ENCODE data around the gene USP54.
A peak's percentile ranks its signal among the peaks of the same experiment; 100 is the strongest.

Gene USP54

DNA sequence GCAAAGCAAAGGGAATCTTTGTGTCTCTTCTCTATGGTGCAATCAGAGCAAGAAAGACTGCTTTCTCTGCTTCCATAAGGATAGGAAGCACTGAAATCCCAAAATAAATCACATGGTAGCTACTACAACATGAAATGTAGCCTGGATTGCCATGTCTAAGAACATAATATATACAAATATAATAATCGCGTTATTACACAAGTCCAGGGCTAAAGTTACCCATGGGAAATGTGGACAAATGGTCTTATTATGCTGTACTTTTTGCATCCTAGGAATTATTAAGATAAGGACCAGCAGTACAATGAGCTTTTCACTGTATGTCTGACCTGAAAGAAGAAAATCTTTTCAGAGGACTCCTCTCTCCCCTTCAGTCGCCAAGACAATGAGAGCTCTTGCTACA, 71.8 kb downstream of the USP54 start:
- DNase-seq (ENCODE audit: low spot score) = no peak

DNA sequence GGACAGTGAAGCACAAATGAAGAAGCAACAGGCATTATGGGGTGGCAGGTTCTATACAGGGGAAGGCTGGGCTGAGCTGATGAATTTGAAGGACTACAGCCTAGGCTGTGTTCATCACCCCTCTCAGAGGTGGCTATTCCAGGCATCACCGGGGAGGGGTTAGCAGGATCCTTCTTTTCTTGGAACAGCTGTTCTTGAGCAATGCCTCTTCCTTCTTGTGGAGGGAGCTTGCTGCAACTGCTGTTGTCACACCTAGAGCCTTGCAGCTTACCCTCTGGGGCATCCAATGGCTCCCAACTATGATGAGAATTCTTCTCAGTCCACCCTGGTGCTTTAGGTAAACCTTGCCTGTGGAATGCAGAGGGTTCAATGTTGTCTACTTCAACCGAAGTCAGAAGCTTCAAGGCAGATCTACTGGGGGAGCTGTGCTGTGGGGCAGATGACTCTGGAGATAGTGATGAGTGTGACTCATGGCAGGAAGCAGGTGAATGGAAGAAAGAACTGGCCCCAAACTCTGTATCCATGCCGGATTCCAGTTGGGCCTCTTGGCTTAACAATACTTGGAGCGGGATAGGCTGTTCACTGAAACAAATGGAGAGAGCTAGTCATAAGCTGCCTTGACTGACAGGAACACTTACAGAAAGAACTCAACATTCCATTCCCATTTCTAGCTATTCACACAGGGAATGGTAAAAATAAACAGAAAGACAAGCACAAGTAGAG, 73.8 kb downstream of the USP54 start:
- no peak for DNase-seq (ENCODE audit: low spot score)

DNA sequence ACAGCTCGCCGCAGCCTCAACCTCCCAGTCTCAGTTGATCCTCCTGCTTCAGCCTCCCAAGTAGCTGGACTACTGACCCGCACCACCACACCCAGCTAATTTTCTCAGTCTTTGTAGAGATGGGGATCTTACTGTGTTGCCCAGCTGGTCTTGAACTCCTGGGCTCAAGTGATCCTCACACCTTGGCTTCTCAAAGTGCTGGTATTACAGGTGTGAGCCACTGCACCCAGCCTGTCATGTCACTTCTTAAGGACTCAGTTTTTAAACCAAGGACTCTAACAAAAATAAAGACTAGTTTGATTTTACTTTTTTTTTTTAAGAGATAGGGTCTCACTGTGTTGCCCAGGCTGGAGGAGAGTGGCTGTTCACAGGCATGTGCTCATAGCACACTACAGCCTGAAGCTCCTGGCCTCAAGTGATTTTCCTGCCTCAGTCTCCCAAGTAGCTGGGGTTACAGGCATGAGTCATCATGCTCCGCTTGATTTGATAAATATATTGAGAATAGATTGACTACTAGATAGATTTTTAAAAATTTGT, 78.9 kb downstream of the USP54 start:
- DNase-seq (ENCODE audit: low spot score) = no peak

DNA sequence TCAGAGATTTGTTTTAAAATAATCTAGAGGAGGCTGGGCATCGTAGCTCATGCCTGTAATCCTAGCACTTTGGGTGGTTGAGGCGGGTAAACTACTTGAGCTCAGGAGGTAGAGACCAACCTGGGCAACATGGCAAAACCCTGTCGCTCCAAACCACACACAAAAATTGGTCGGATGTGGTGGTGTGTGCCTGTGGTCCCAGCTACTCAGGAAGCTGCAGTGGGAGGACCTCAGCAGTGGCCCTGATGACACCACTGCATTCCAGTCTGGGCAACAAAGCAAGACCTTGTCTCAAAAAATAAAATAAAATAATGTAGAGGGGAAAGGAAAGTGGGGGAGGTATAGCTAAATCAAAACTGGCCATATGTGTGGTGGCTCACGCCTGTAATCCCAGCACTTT, 81.4 kb downstream of the USP54 start:
- no peak for DNase-seq (ENCODE audit: low spot score)

DNA sequence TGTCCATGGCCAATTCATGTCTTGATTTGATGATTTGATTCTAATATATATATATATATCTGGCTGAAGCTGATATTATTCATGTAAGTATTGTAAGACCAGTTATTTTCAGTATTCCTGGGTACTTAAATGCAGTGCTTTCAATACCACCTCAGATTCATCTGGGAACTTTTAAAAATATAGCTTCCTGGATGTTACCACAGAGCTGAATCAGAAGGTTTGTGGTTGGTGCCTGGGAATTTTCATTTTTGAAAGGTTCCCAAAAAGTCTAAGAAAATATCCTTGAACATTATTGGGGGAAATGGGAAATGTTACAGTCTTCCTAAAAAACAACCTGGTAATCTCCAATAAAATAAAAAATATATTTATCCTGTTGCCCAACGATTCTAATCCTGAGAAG, 84.7 kb downstream of the USP54 start:
- DNase-seq (ENCODE audit: low spot score) = no peak

DNA sequence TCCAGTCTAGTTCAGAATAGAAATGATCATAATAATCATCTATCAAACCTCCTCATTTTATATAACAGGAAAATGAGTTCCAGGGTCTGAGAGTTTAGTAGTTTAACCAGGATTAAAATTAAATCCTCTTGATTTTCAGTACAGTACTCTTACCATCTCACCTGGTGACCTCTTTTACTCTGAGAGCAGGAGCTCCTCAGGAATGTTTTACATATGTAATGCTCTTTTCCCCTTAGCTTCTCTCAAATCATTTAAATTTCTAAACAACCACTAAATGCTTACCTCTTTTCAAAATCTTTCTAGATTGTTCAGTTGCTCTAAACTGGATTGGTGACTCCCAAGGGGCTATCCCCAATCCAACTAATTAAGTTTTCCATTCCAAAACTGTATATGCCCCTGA, 85.1 kb downstream of the USP54 start:
- no peak for DNase-seq (ENCODE audit: low spot score)

DNA sequence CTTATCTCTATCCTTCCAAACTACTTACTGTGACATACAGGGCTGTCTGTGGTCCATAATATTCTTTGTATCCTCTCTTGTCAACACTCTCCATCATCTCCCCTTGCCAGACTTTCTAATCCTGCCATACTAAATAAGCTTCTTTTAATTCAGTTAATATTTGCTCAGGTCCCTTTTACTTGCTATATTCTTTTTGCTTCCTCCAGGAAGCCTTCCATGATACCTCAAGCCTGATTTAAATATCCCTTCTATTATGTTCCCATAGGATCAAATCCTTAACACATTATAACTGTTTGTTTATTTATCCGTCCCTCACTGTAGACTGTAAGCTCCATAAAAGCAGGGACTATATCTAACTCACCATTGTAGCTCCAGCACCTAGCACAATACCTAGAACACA, 88.1 kb downstream of the USP54 start:
- no peak for DNase-seq (ENCODE audit: low spot score)

DNA sequence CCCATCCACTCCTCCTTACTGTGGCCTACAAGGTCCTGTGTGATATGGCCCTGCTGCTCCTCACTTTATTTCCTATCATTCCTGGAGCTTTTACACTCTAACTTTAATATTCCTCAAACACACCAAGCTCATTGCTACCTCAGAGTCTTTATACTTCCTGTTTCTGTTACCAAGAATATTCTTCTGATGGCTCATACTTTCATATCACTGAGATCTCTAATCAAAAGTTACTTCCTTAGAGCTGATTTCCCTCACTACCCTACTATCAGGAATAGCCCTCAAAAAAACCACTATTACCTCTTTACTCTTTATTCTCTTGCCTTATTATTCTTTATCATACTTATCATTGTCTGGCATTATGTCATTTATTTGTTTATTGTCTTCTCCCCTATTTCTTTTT, 89.5 kb downstream of the USP54 start:
- DNase-seq (ENCODE audit: low spot score) = no peak

DNA sequence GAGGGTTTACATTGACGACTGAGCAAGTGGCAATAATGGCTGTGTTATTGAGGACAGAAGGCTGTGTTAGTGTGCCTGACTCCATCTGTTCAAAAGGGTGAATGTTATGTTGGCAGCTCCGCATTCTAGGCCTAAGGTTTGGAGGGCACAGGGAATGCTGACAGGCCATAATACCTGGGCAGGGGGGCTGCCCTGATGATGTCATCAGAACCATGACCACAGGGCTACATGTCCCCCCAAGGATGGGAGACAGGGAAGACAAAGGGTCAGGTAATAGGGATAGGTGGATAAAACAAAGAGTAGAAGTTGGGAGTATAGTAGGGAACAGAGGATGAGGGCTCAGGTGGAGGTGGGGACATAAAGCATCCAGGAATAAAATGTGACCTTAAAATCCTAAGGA, 93.5 kb downstream of the USP54 start:
- no peak for DNase-seq (ENCODE audit: low spot score)

DNA sequence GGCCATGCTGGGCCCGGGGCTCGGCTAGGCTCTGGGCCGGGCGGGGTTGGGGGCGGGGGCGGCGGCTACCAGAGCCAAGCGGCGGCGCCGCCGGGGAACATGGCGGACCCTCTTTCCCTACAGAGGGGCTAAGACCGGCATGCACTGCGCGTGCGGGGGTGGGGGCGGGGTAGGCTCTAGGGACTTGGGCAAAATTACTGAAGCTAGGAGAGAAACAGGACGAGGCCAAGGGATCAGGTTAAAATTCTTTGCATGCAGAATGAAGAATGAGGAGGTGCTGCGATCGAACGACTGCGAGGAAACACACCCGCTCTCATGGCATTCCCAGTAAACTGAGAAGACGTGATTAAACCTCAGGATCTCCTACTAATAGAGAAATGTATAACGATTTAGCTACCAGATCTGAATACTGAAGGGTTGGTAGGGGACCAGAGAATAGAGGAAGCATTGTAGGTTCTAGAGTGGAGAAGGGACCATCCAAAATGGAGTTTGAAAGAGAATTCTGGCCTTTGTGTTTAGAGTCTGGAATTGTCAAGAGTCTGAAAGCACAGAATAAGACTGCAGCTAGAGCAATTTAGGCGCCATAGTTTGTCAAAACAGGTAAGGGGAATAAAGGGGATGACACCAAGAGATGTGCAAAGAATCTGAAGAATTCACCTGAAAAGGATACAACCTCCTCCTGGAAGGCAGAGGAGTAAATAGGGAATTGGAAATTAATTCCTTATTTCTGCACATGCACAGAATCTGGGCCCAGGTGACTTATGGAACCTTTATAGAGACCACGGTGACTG, 95.1 kb downstream of the USP54 start, which contains the start of gene PPP3CB:
TSS of gene PPP3CB (minus strand) at position 141 of the 791 bp plus-strand sequence. CDS start at position 6, 135 bp downstream.
- peak; percentile 88 for DNase-seq (ENCODE audit: low spot score)

DNA sequence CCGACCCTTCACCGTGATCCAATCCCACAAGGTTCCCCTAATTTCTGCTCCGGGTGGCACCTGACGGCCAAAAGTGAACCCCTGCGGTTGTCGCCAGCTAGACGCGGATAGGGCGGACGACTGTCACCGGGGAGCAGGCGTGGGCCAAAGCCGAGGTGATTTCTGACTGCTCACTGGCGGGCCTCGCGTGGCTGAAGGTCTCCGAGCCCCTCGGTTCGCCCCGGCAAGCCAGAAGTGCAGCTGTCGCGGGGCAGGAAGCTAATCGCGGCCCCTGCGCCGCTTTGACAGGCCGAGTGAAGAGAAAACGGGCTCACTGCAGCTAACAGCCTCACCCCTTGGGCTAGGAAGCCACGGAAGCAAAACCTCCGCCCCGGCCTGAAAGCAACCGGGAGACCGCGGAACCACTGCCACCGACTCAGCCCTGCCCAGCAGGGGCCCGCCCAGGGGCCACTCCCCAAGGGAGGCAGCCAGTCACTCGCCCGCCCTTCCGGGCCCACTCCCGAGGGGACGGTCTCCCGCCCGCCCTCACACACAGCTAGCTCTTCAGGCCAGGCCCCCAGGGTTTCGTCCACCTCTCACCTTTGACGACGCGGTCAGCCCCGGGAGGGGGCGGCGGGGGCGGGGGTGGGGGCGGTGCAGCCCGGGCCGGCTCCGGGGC, 95.8 kb downstream of the USP54 start:
- DNase-seq (ENCODE audit: low spot score) = peak; percentile 70

DNA sequence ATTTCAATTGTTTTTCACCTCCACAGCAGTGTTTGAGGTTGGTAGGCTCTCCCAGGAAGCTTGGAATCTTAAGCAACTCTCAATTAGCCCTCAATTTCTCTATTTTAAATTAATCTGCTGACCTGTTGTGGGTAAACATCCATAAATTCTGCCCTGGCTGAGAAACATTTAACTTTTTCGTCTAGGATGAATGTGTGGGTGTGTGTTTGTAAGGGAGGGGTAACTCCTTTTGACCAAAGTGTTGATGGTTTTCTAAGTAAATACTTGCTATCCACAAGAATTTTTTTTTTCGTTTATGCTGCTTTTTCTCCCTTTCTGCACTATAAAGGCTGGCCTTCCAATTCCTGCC, 96.3 kb downstream of the USP54 start:
- peak; percentile 26 for DNase-seq (ENCODE audit: low spot score)

DNA sequence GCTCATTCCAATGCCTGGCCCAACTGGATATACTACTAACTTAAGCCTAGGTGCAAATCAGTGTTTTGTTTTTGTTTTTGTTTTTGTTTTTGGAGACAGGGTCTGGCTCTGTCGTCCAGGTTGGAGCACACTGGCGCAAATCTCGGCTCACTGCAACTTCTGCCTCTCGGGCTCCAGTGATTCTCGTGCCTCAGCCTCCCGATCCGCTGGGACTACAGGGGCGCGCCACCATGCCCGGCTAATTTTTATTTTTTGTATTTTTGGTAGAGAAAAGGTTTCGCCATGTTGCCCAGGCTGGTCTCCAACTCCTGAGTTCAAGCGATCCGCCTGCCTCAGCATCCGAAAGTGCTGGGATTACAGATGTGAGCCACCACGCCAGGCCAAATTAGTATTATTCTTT, 96.9 kb downstream of the USP54 start:
- DNase-seq (ENCODE audit: low spot score) = no peak

DNA sequence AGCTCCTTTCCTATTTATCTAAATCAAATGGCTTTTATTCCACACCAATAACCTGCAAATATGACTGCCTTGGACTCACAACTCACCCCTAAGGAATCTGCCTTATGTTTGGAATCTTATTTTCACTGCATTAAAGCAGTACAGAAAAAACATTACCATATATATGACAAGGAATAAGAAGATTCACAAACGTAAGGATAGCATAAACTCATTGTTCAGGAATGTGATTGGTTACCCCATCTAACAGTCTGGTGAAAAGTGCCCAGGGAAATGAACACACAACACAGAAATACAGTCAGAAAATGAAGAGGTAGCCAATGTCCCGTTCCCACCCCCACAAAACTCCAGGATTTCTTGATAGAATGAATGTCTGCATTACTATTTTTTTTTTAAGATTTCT, 97.4 kb downstream of the USP54 start:
- no peak for DNase-seq (ENCODE audit: low spot score)

DNA sequence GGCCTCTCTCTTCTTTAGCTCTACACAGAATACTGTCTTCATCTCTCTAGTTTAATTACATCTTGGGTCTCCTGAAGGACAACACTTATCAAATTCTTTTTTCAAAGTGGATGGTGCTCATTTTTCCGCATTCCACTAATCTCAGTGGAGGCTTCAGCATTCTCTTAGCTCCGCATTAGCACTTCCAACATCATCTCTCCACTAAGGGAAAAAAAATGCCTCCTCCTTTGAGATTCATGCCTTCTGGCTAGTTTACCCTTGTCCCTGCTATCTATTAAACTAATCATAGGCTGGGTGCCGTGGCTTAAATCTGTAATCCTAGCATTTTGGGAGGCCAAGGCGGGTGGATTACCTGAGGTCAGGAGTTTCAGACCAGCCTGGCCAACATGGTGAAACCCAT, 104.5 kb downstream of the USP54 start:
- no peak for DNase-seq (ENCODE audit: low spot score)

DNA sequence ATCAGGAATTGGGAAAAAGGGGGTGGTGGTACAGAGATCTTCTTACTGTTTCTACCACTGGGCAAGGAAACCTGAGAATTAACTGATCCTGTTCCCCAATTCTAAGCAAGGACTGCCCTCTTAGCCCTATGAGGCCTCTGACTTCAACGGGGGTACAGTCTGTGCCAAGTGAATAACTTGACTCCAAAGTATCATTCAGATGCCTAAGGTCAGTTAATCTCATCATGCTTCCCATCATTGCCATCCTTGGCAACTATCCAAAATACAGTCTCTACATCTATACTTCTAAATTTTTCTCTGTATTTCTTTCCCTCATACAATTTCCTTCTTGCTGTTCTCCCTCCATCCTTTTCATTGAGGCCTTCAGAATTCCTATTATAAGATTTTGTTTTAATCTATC, 105.8 kb downstream of the USP54 start:
- no peak for DNase-seq (ENCODE audit: low spot score)

DNA sequence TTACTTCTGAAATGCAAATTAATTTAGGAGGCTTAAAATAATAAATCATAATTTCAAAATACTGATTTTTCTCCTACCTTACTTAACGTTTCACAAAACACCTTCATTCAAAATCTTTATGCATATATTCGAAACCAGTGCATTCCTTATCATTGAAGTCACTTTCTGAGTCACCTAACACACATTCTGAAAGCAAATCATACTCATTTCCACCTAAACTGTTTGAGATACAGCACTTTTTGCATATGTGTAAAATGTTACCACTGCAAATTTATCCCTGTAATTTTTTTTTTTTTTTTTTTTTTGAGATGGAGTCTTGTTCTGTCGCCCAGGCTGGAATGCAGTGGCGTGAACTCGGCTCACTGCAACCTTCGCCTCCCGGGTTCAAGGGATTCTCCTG, 111.0 kb downstream of the USP54 start:
- peak; percentile 40 for DNase-seq (ENCODE audit: low spot score)

DNA sequence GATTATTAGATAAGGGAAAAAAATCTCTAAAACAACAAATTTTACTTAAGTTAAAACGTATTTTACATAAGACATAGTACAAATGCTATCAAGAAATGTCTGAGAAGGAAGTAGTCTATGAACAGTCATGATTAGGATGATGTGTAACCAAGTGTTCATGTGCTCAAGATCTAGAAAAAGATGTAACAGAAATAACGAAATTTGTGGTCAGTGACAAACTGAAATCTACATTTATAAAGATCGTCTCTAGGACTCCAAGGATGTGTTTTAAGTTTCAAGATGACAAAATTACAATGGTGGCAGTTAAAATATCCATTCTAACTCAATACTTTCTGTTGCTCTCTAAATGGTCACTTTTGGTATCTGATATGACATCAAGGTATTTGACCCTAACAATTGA, 112.5 kb downstream of the USP54 start:
- no peak for DNase-seq (ENCODE audit: low spot score)

DNA sequence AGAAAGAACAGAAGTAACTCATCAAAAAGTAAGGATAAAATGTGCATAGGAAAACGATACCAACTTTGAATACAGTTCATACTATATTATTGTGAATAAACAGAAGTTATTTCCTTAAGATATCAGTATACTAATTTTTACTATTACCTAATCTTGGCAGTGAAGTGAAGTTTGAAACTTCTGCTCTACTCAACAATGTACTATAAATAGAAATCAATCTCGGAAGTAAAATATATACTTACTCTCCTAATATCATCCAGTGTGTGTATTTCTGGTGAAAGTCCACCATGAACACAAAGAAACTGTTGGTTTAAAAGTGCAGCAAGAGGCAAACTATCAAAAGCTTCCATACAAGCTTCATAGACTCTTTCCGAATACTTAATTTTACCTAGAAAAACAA, 119.9 kb downstream of the USP54 start:
- DNase-seq (ENCODE audit: low spot score) = no peak

DNA sequence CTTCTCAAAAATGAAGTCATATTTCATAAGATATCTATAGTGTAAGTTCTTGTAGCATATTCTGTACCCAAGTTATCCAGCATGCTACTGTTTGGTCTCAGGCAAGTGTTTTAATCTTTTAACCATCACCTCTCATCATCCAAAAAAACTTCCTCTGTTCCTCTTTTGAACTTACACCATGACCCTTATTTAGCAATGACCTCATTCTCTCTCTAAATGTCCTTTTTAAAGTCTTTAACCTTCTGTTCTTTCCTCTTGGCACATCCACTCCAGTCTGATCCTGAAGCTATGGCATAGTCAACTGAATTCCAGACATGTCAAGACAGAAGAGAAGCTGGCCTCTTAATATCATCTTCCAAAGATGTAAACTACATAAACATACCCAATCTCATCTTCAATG, 121.6 kb downstream of the USP54 start:
- DNase-seq (ENCODE audit: low spot score) = no peak

DNA sequence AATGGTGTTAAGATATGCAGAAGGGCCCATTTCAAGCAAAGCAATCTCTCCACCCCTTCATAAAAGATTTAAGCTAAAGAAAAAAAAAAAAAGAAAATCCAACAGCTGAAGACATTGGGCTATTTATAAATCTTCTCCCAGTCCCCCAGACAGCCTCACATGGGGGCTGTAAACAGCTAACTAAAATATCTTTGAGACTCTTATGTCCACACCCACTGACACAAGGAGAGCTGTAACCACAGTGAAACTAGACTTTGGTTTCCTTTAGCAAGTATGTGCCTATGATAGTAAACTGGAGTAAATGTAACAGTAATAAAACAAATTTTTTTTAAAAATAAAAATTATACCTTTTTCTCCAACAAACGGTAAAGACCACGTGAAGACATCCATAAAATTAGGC, 123.9 kb downstream of the USP54 start:
- no peak for DNase-seq (ENCODE audit: low spot score)

DNA sequence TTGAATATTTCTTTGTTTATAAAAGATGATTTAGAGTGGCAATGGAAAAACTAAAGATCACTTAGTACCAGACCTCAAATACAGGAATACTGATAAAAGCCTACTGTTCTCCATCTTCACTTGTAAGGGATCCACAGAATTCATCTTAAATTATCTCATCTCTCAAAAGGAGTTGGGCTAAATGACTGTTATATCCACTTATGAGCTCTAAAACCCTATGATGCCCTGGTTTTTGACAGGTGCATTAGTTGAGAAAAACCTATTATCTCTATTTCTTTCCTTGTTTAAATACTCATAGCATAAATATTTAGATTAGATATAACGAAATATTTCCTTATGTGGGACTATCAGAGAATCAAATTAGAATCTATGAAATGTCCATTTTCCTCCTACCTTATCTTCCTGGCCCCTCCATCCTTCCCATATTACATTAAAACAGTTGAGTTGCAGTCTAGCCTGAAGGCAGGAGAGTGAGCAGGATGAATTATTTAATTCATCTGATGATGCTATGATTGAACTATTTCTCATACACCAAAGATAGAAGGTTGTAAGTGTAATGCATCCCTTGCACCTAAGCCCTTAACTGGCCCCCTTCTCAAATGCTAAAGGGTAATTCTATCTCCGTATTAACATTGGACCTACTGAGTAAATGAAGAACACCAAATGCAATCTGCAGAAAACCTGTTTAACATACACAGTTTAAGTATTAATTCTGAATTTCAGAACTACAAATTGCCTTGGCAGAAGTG, 125.0 kb downstream of the USP54 start:
- no peak for DNase-seq (ENCODE audit: low spot score)

Measured in kidney capillary endothelial cell (primary cell).